Neural progenitor cell (in vitro differentiated cells): ENCODE results near the gene JMJD7. TPM values are rescaled to one million over a fixed set of nuclear protein-coding genes. Genes with fewer than 3 reads are reported as not detected.

Experiments
- DNase-seq: peaks from one replicate; pipeline ENCODE4 v3.0.0-alpha.2; 2016; ENCODE audit warnings: low spot score
- H2AFZ ChIP-seq: fragments of 200-600 bp; sonication (generic); replicated peaks from 2 replicates; pipeline ENCODE4 v1.6.1; 2016; ENCODE audit warnings: antibody characterized with exemption
- H3F3A ChIP-seq: fragments of 200-600 bp; sonication (generic); 2 replicates; pipeline ENCODE4 v1.6.1; 2016; ENCODE audit warnings: antibody characterized with exemption, low read depth
- H3K27ac ChIP-seq: fragments of 200-600 bp; sonication (generic); 2 replicates; pipeline ENCODE4 v1.5.1; 2016; ENCODE audit warnings: mild to moderate bottlenecking
- H3K27me3 ChIP-seq: fragments of 200-600 bp; sonication (generic); 2 replicates; pipeline ENCODE4 v1.6.1; 2016; ENCODE audit warnings: mild to moderate bottlenecking, moderate library complexity
- H3K36me3 ChIP-seq: fragments of 200-600 bp; sonication (generic); 2 replicates; pipeline ENCODE4 v1.5.1; 2016
- H3K4me1 ChIP-seq: fragments of 200-600 bp; sonication (generic); 2 replicates; pipeline ENCODE4 v1.6.1; 2016; ENCODE audit warnings: mixed run types
- H3K4me2 ChIP-seq: fragments of 200-600 bp; sonication (generic); 2 replicates; pipeline ENCODE4 v1.6.1; 2016
- H3K4me3 ChIP-seq: fragments of 200-600 bp; sonication (generic); 2 replicates; pipeline ENCODE4 v1.5.1; 2016
- H3K79me2 ChIP-seq: fragments of 200-600 bp; sonication (generic); 2 replicates; pipeline ENCODE4 v1.6.1; 2016; ENCODE audit warnings: low read depth
- H3K9ac ChIP-seq: fragments of 200-600 bp; sonication (generic); 2 replicates; pipeline ENCODE4 v1.6.1; 2016
- H3K9me3 ChIP-seq: fragments of 200-600 bp; sonication (generic); 2 replicates; pipeline ENCODE4 v1.5.1; 2016; ENCODE audit warnings: low read depth
- H4K20me1 ChIP-seq: fragments of 200-600 bp; sonication (generic); 2 replicates; pipeline ENCODE4 v1.6.1; 2016; ENCODE audit warnings: low read depth
- H3K27ac Mint-ChIP-seq: 3 replicates; pipeline ENCODE4 v1.8.0; 2021; ENCODE audit warnings: mixed read lengths
- H3K27me3 Mint-ChIP-seq: 2 replicates; pipeline ENCODE4 v1.8.0; 2022; ENCODE audit warnings: low read depth, mild to moderate bottlenecking, inconsistent platforms, moderate library complexity, mixed read lengths; ENCODE audit not compliant: insufficient read depth
- H3K36me3 Mint-ChIP-seq: 3 replicates; pipeline ENCODE4 v1.8.0; 2021; ENCODE audit warnings: mixed read lengths
- H3K4me1 Mint-ChIP-seq: 3 replicates; pipeline ENCODE4 v1.8.0; 2021; ENCODE audit warnings: mixed read lengths
- H3K4me3 Mint-ChIP-seq: 3 replicates; pipeline ENCODE4 v1.8.0; 2021; ENCODE audit warnings: mild to moderate bottlenecking, moderate library complexity, mixed read lengths
- H3K9me3 Mint-ChIP-seq: 3 replicates; pipeline ENCODE4 v1.8.0; 2020; ENCODE audit warnings: mixed read lengths
- EZH2 ChIP-seq: fragments of 200-600 bp; sonication (generic); IDR thresholded peaks from 2 replicates; pipeline ENCODE4 v1.6.1; 2017; ENCODE audit warnings: antibody characterized with exemption, mild to moderate bottlenecking, moderate library complexity
- EZH2phosphoT487 ChIP-seq: fragments of 200-600 bp; sonication (generic); IDR thresholded peaks from 2 replicates; pipeline ENCODE4 v1.6.1; 2017; ENCODE audit warnings: antibody characterized with exemption
- total RNA-seq: library from RNA; depleted of rRNA; stranded (reverse); fragments of >200 nt; gene quantifications from 2 replicates; pipeline ENCODE4 v1.2.3, GENCODE V29; 2015; ENCODE audit warnings: low replicate concordance
- TF ChIP-seq, protein P1 (sequence below): fragments of 200-600 bp; sonication (generic); IDR thresholded peaks from 2 replicates; pipeline ENCODE4 v1.5.1; 2017; ENCODE audit warnings: antibody characterized with exemption, mild to moderate bottlenecking

Gene JMJD7
- 13.4 and 18.3 TPM in 2 replicates for total RNA-seq

DNA sequence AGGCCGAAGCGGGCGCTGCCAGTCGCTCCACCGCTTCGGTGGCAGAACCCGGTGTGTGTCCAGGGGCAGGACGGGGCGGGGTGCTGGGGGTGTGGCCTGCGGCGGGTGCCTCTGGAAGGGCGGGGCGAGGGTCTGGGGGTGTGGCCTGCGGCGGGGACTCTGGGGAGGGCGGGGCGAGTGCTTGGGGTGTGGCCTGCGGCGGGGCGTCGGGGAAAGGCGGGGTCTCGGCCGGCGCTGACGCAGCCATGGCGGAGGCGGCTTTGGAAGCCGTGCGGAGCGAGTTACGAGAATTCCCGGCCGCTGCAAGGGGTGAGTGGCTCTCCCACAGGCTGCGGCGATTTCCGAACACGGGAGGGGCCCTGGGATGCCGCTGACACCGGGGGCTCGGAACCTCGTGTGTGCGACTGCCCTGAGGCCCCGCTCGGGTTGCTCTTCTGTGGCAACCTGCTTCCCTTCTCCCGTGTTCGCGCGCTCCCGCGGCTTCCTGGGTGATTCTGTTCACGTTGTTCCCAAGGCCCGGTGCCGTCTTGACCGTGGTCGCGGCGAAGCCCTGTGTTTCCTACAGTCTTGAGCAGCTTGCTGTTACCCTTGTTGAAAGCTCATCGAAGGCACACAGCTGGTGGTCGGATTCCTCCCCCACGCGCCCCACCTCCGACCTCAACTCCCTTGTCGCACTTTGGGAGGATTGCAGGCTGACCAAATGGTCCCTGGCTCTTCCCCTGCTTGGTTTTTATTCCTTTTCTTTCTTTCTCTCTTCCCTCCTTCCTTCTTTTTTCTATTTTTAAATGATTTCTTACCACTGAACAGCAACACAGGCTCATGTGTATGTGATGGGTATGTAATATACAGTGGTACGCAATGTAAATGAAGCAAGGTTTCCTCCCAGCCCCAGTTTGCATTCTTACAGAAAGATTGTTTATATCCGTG, at the start of gene JMJD7:
Gene JMJD7, plus strand, starts transcription at position 213 of the 927 bp plus-strand sequence. Its CDS starts 33 bp downstream, at position 246.
- H3K36me3 ChIP-seq: no peaks in the 10 kb centered on the region
- H3K27ac ChIP-seq: no peak within 1 kb of the TSS
- H3K9ac ChIP-seq: peak within 1 kb of the TSS; percentile 56
- no peaks in the 10 kb centered on the region for H3K9me3 ChIP-seq
- peaks cover 6% of the 10 kb centered on the region for H3F3A ChIP-seq
- H3K4me1 ChIP-seq: peaks cover 7% of the 10 kb centered on the region
- no peaks in the 10 kb centered on the region for H4K20me1 ChIP-seq
- peaks cover 10% of the 10 kb centered on the region for H3K27me3 ChIP-seq
- H3K27ac Mint-ChIP-seq: peak within 1 kb of the TSS; percentile 3
- H3K79me2 ChIP-seq: peaks cover 8% of the 10 kb centered on the region
- H3K4me3 Mint-ChIP-seq: peak within 1 kb of the TSS; percentile 89
- peaks cover 9% of the 10 kb centered on the region for H3K27me3 Mint-ChIP-seq
- no peaks in the 10 kb centered on the region for H3K9me3 Mint-ChIP-seq
- peak; percentile 96 for DNase-seq
- peak within 1 kb of the TSS; percentile 99 for H3K4me2 ChIP-seq
- H3K4me1 Mint-ChIP-seq: peaks cover 19% of the 10 kb centered on the region
- TF ChIP-seq, protein P1, sequence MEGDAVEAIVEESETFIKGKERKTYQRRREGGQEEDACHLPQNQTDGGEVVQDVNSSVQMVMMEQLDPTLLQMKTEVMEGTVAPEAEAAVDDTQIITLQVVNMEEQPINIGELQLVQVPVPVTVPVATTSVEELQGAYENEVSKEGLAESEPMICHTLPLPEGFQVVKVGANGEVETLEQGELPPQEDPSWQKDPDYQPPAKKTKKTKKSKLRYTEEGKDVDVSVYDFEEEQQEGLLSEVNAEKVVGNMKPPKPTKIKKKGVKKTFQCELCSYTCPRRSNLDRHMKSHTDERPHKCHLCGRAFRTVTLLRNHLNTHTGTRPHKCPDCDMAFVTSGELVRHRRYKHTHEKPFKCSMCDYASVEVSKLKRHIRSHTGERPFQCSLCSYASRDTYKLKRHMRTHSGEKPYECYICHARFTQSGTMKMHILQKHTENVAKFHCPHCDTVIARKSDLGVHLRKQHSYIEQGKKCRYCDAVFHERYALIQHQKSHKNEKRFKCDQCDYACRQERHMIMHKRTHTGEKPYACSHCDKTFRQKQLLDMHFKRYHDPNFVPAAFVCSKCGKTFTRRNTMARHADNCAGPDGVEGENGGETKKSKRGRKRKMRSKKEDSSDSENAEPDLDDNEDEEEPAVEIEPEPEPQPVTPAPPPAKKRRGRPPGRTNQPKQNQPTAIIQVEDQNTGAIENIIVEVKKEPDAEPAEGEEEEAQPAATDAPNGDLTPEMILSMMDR: no peak
- TF ChIP-seq EZH2 (no peak), EZH2phosphoT487 (no peak)
- H3K4me3 ChIP-seq: peak within 1 kb of the TSS; percentile 79
- H3K36me3 Mint-ChIP-seq: peaks cover 15% of the 10 kb centered on the region
- peak within 1 kb of the TSS; percentile 80 for H2AFZ ChIP-seq

GRCh38 chr15:41778521-41778920, 49.4 kb upstream of the JMJD7 start:
- Mint-ChIP-seq H3K27ac (peak overlapping the region; percentile 68), H3K4me3 (no peak overlapping the region), H3K36me3 (peaks cover 3% of the 10 kb centered on the region), H3K4me1 (peaks cover 54% of the 10 kb centered on the region), H3K9me3 (no peaks in the 10 kb centered on the region), H3K27me3 (no peaks in the 10 kb centered on the region)
- DNase-seq: no peak
- Histone ChIP-seq H3K27ac (no peak overlapping the region), H2AFZ (no peak overlapping the region), H3K4me3 (no peak overlapping the region), H3K36me3 (no peaks in the 10 kb centered on the region), H4K20me1 (peaks cover 5% of the 10 kb centered on the region), H3K79me2 (peaks cover 18% of the 10 kb centered on the region), H3K9me3 (no peaks in the 10 kb centered on the region), H3K4me2 (peak overlapping the region; percentile 15), H3F3A (peaks cover 29% of the 10 kb centered on the region), H3K4me1 (peaks cover 50% of the 10 kb centered on the region), H3K27me3 (no peaks in the 10 kb centered on the region), H3K9ac (no peak overlapping the region)
- TF ChIP-seq EZH2: no peak
- no peak for TF ChIP-seq EZH2phosphoT487
- TF ChIP-seq, protein P1: no peak

GRCh38 chr15:41779662-41780157, 48.2 kb upstream of the JMJD7 start:
- Histone ChIP-seq H3K4me1 (peaks cover 50% of the 10 kb centered on the region), H3F3A (peaks cover 20% of the 10 kb centered on the region), H4K20me1 (peaks cover 5% of the 10 kb centered on the region), H3K4me3 (no peak overlapping the region), H3K27me3 (no peaks in the 10 kb centered on the region), H3K36me3 (no peaks in the 10 kb centered on the region), H3K9me3 (no peaks in the 10 kb centered on the region), H3K4me2 (peak overlapping the region; percentile 22), H3K9ac (no peak overlapping the region), H2AFZ (no peak overlapping the region), H3K79me2 (peaks cover 18% of the 10 kb centered on the region), H3K27ac (no peak overlapping the region)
- H3K9me3 Mint-ChIP-seq: no peaks in the 10 kb centered on the region
- H3K27ac Mint-ChIP-seq: no peak overlapping the region
- DNase-seq: no peak
- H3K4me1 Mint-ChIP-seq: peaks cover 51% of the 10 kb centered on the region
- H3K36me3 Mint-ChIP-seq: peaks cover 7% of the 10 kb centered on the region
- H3K27me3 Mint-ChIP-seq: no peaks in the 10 kb centered on the region
- TF ChIP-seq EZH2: no peak
- no peak for TF ChIP-seq EZH2phosphoT487
- TF ChIP-seq, protein P1: no peak
- peak overlapping the region; percentile 25 for H3K4me3 Mint-ChIP-seq
